Stomach (tissue), 4 donors: ENCODE data around the gene NTN4.

Source experiments
- CTCF ChIP-seq, 7 experiments: fragments of 450-650 bp in 4 of 7; fragments of 200-600 bp in 3 of 7; sonication (generic) in 3 of 7; IDR thresholded peaks; one replicate each; pipeline ENCODE4 v1.5.1; 2016 to 2019; ENCODE audit warnings: antibody characterized with exemption in 7 of 7, control low read depth in 2 of 7, mild to moderate bottlenecking in 1 of 7
- POLR2A ChIP-seq, 4 donors: fragments of 450-650 bp; IDR thresholded peaks; one replicate each; pipeline ENCODE4 v1.6.1; 2016; ENCODE audit warnings: antibody characterized with exemption in 4 of 4, control low read depth in 2 of 4, mild to moderate bottlenecking in 1 of 4, moderate library complexity in 1 of 4

GRCh38 chr12:95796982-95797289 lies 6.4 kb upstream of the NTN4 start:
- TF ChIP-seq CTCF (IDR thresholded peaks at IDR 0.05) (no peak), POLR2A (IDR thresholded peaks at IDR 0.05) (no peak)
